ENCODE measurements around the gene SUGT1.
"Not testable (repeated sequence)": the region's sequence is repeated elsewhere in the genome, so short reads cannot be mapped to it uniquely, and the experiment has no call there.

GRCh38 chr13:52608184-52608583, 44.5 kb upstream of the SUGT1 start:
- not testable (repeated sequence) for TF ChIP-seq CTCF, POLR2A, POLR2AphosphoS5, EP300 (IDR thresholded peaks at IDR 0.05)

All from sigmoid colon (tissue), 4 donors.